Kidney (tissue), 14 donors: ENCODE measurements around the gene TPM1. TPM values are rescaled to one million over a fixed set of nuclear protein-coding genes. Genes with fewer than 3 reads are reported as not detected.
A peak's percentile ranks its signal among the peaks of the same experiment; 100 is the strongest.

Experiments
- DNase-seq, 5 donors: peaks; one replicate each; pipeline ENCODE4 v3.0.0-alpha.2; 2013 to 2020
- FAIRE-seq: peaks from 2 replicates; lab custom pipeline; 2012; peaks lifted over from hg19 to GRCh38; lab: Jason Lieb, UNC
- H3K27ac ChIP-seq, 2 donors: one replicate each; pipeline ENCODE4 v1.7.0; 2013; ENCODE audit warnings: low read depth in 2 of 2, low read length in 2 of 2, inconsistent platforms in 1 of 2
- H3K27me3 ChIP-seq: one replicate; pipeline ENCODE4 v1.7.1; 2013; ENCODE audit warnings: low read length, inconsistent platforms; ENCODE audit not compliant: control insufficient read depth, insufficient read depth
- H3K36me3 ChIP-seq, 3 donors: one replicate each; pipeline versions ENCODE4 v1.7.0 to v1.7.1; 2013; ENCODE audit warnings: low read length in 3 of 3, control low read depth in 1 of 3, inconsistent platforms in 1 of 3; ENCODE audit not compliant: insufficient read depth in 3 of 3, control insufficient read depth in 2 of 3
- H3K4me1 ChIP-seq, 3 donors: one replicate each; pipeline versions ENCODE4 v1.7.0 to v1.7.1; 2013; ENCODE audit warnings: low read length in 3 of 3, inconsistent platforms in 1 of 3, low read depth in 1 of 3; ENCODE audit not compliant: control insufficient read depth in 2 of 3, insufficient read depth in 2 of 3
- H3K4me3 ChIP-seq, 3 donors: one replicate each; pipeline versions ENCODE4 v1.7.0 to v1.8.1; 2013; ENCODE audit warnings: low read length in 3 of 3, control low read depth in 1 of 3, inconsistent platforms in 1 of 3
- H3K9ac ChIP-seq, 3 donors: one replicate each; pipeline versions ENCODE4 v1.7.0 to v1.7.1; 2013; ENCODE audit warnings: low read length in 3 of 3, control low read depth in 1 of 3, inconsistent platforms in 1 of 3
- H3K9me3 ChIP-seq, 3 donors: one replicate each; pipeline versions ENCODE4 v1.7.0 to v1.7.1; 2013; ENCODE audit warnings: low read length in 3 of 3, control low read depth in 1 of 3, inconsistent platforms in 1 of 3; ENCODE audit not compliant: control insufficient read depth in 2 of 3, insufficient read depth in 1 of 3
- intact Hi-C: fragments of 100-400 bp; cut with DNase I; formaldehyde crosslinking; loops from one replicate; pipeline ENCODE4 v1.11.1; 2022
- polyA plus RNA-seq: library from polyadenylated mRNA; stranded (reverse); fragments of 350-450 nt; fragmentation: Illumina TruSeq; extraction: RNeasy Lipid Tissue Mini Kit (QIAGEN cat#74804); gene quantifications from one replicate; pipeline ENCODE4 v1.2.3, GENCODE V29; 2014; ENCODE audit warnings: low read depth, low replicate concordance; ENCODE audit not compliant: insufficient read depth
- total RNA-seq: library from RNA; stranded (reverse); fragmentation: NEBNext Ultra II Directional; extraction: Animal tissue kit (Norgen Biotek cat#: 25700); gene quantifications from one replicate; pipeline ENCODE4 v1.2.1, GENCODE V29; 2021
- TF ChIP-seq, protein P1 (sequence below): IDR thresholded peaks from 3 replicates; pipeline ENCODE4 v1.5.1; 2012; ENCODE audit warnings: mild to moderate bottlenecking, moderate library complexity, borderline replicate concordance; ENCODE audit not compliant: insufficient read depth; ENCODE audit errors: extremely low read depth
- donor health status: control.
- donor health status: control.
- donor health status: control.
- donor health status: control.
- donor health status: control.
- donor health status: DM: yes; HTN: yes; CAD: no.
- donor health status: Normal renal cell carcinoma (clear cell type).

Gene TPM1
- total and polyA plus RNA-seq, 2 donors from 2014 or later, result 252 to 473 TPM

DNA sequence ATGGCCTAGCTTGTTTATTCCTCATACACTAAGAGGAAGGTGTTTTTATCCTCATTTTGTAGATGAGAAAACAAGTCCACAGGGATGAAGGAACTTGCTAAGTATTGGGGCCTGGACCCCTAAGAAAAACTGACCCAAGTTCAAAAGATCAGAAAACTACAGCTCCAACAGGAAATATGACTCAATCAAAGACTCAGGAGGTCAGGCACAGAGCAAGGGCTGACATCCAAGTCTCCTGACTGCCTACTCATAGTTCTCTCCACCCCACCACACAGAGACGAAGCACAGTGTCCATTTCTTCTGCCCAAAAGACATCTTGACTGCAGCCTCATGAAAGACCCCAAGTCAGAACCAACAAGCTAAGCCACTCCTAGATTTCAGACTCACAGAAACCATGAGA is 26.9 kb upstream of the TPM1 start:
- no peaks in the 10 kb centered on the region for H3K36me3 ChIP-seq
- H3K9me3 ChIP-seq, result no peaks in the 10 kb centered on the region
- no peak overlapping the region for H3K27ac ChIP-seq
- FAIRE-seq (no peak), DNase-seq (no peak)
- H3K27me3 ChIP-seq, result no peaks in the 10 kb centered on the region
- H3K4me1 ChIP-seq, result no peaks in the 10 kb centered on the region
- H3K4me3 ChIP-seq, result no peak overlapping the region
- intact Hi-C loops, result no loop called here
- H3K9ac ChIP-seq, result no peak overlapping the region
- TF ChIP-seq, protein P1, sequence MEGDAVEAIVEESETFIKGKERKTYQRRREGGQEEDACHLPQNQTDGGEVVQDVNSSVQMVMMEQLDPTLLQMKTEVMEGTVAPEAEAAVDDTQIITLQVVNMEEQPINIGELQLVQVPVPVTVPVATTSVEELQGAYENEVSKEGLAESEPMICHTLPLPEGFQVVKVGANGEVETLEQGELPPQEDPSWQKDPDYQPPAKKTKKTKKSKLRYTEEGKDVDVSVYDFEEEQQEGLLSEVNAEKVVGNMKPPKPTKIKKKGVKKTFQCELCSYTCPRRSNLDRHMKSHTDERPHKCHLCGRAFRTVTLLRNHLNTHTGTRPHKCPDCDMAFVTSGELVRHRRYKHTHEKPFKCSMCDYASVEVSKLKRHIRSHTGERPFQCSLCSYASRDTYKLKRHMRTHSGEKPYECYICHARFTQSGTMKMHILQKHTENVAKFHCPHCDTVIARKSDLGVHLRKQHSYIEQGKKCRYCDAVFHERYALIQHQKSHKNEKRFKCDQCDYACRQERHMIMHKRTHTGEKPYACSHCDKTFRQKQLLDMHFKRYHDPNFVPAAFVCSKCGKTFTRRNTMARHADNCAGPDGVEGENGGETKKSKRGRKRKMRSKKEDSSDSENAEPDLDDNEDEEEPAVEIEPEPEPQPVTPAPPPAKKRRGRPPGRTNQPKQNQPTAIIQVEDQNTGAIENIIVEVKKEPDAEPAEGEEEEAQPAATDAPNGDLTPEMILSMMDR, result no peak

DNA sequence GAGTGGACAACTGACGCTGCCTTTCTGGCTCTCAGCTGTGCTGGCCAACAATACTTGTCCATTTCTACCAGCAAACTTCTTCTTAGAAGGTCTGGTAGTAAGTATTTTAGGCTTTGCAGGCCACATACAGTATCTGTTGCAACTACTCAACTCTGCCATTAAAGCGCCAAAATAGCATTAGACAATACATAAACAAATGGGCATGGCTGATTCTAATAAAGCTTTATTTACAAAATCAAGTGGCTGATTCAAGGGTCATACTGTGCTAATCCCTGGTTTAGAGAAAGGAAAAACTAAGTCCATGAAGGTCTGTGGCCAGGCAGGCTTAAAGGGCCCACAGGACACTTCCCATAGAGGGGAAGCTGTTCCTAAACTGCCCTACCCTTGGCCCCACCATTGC is 26.3 kb upstream of the TPM1 start:
- Histone ChIP-seq H3K9ac (no peak overlapping the region), H3K27me3 (no peaks in the 10 kb centered on the region), H3K4me3 (no peak overlapping the region), H3K9me3 (no peaks in the 10 kb centered on the region), H3K36me3 (no peaks in the 10 kb centered on the region), H3K4me1 (no peaks in the 10 kb centered on the region), H3K27ac (no peak overlapping the region)
- intact Hi-C loops, result no loop called here
- DNase-seq (no peak), FAIRE-seq (no peak)
- TF ChIP-seq, protein P1, result no peak

DNA sequence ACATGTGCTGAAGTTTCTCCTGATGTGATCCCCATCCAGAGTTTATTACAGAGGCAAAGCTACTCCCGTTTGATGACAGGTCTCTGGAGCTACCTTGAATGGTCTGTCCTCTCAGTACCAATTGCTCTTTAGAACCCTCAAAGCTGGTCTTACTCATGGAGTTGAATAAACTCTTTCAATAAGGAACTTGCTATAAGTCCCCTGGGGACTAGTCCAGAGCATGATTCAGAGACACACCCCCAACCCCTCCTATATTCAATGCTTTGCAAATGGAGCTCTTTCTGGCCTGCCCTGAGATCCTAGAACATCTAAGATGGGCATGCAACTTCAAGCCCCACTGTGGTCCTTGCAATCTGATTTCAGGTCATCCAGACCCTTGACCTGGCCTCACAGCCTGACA is 23.9 kb upstream of the TPM1 start:
- H3K4me3 ChIP-seq, result no peak overlapping the region
- TF ChIP-seq, protein P1, result no peak
- FAIRE-seq (no peak), DNase-seq (no peak)
- H3K27me3 ChIP-seq, result no peaks in the 10 kb centered on the region
- intact Hi-C loops, result no loop called here
- H3K4me1 ChIP-seq, result no peaks in the 10 kb centered on the region
- H3K27ac ChIP-seq, result no peak overlapping the region
- no peaks in the 10 kb centered on the region for H3K36me3 ChIP-seq
- no peak overlapping the region for H3K9ac ChIP-seq
- H3K9me3 ChIP-seq, result no peaks in the 10 kb centered on the region

DNA sequence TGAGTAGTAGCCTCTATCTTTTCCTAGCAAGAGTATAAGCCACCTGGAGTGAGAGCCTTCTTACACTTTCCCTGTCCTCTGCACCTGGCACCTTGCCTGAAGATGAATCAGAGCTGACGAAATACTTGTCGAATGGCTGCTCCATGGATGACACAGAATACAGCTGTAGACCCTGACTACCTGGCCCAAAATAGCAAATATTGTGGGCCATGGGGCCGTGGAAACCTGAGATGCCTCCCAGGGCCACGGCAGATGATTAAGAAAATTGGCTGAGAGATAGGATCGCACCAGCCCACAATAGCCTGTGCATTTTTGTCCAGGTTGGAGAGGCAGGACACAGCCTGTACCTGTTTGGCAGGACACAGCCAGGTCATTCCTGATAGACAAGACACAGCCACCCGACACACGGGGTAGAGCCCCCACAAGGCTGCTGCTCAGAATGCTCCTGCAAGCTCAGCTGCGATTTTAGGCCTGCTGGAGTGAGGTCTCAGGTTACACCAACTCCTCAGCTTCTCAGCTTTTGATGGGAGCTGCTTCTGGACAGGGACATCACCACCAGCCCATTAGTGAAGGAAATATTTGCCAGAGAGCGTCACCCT is 22.9 kb upstream of the TPM1 start:
- TF ChIP-seq, protein P1, result no peak
- Histone ChIP-seq H3K4me1 (no peaks in the 10 kb centered on the region), H3K9ac (no peak overlapping the region), H3K4me3 (no peak overlapping the region), H3K36me3 (no peaks in the 10 kb centered on the region), H3K9me3 (no peaks in the 10 kb centered on the region), H3K27me3 (no peaks in the 10 kb centered on the region), H3K27ac (no peak overlapping the region)
- intact Hi-C loops, result no loop called here
- DNase-seq (peak in 2 of 5 donors; percentile 52 to 69), FAIRE-seq (no peak)
